ENCODE data around the gene SUPT3H. TPM values are rescaled to one million over a fixed set of nuclear protein-coding genes. Genes with fewer than 3 reads are reported as not detected.
"Not testable (repeated sequence)": the region's sequence is repeated elsewhere in the genome, so short reads cannot be mapped to it uniquely, and the experiment has no call there.

SUPT3H gene
- total RNA-seq, 2 donors from 2014 or later = 2.0 to 2.8 TPM

DNA sequence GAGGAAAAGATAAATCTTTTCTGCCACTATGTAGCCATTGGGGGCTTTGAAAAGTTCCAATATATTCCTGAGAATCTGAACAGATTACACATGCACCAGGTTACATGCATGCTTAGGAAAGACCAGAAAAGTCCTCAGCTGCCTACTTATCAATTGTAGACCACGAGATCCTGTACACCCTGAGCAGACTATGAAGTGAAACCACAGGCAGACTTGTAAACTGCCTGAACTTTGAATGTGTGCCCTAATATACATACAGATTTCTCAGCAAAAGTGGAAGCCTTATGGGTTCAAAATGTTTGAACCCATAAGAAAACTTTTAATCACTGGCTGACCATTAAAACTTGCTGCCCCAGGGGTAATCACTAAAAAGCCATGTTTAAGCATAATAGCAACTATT is 323.1 kb downstream of the SUPT3H start:
- intact Hi-C loops (cut with DNase I, micrococcal nuclease) = no loop called here
- no peak for DNase-seq

GRCh38 chr6:45052325-45052724 is 325.4 kb downstream of the SUPT3H start:
- no peak for DNase-seq
- intact Hi-C loops (cut with DNase I, micrococcal nuclease) = no loop called here
- ATAC-seq = no peak

More for the DNA sequence above, 323.1 kb downstream of the SUPT3H start:
- no peak for ATAC-seq

GRCh38 chr6:45049188-45049843 is 328.4 kb downstream of the SUPT3H start:
- ATAC-seq = no peak
- DNase-seq = no peak
- intact Hi-C loops (cut with DNase I, micrococcal nuclease) = no loop called here

GRCh38 chr6:45047573-45047972 is 330.2 kb downstream of the SUPT3H start:
- intact Hi-C loops (cut with DNase I, micrococcal nuclease) = no loop called here
- ATAC-seq (no peak), DNase-seq (no peak)

DNA sequence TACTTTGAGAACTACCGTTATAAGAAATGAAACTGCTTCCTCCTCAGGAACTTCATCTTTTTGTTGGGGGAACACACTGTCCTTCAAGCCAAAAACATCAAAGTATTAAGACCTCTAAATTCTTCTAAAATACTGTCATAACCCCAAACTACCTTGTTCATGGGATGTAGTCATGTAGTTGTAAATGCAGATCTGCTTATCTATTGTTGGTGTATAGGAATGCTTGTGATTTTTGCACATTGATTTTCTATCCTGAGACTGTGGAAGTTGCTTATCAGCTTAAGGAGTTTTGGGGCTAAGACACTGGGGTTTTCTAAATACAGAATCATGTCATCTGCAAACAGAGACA is 332.5 kb downstream of the SUPT3H start:
- ATAC-seq (no peak), DNase-seq (no peak)
- intact Hi-C loops (cut with DNase I, micrococcal nuclease) = no loop called here

GRCh38 chr6:45044510-45045252 is 333.1 kb downstream of the SUPT3H start:
- ATAC-seq = no peak
- no peak for DNase-seq
- intact Hi-C loops (cut with DNase I, micrococcal nuclease) = no loop called here

- DNase-seq = no peak
- ATAC-seq = no peak
- intact Hi-C loops (cut with DNase I, micrococcal nuclease) = no loop called here
Measured at GRCh38 chr6:45044086-45044485, 333.6 kb downstream of the SUPT3H start.

DNA sequence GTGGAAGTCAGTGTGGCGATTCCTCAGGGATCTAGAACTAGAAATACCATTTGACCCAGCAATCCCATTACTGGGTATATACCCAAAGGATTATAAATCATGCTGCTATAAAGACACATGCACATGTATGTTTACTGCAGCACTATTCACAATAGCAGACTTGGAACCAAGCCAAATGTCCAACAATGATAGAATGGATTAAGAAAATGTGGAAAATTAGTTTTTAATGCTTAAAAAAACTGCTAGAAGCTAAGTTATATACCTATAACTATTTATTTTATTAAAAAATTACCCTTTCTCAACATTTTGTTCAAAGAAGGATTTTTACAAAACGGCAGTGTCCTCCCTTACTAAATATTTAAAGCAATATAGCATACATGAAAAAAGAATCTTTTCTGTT is 335.1 kb downstream of the SUPT3H start:
- DNase-seq; ATAC-seq; intact Hi-C loops (cut with DNase I, micrococcal nuclease): not testable (repeated sequence)

- intact Hi-C loops (cut with DNase I, micrococcal nuclease) = no loop called here
- ATAC-seq (no peak), DNase-seq (no peak)
Measured at GRCh38 chr6:45038226-45038625, 339.5 kb downstream of the SUPT3H start.

DNA sequence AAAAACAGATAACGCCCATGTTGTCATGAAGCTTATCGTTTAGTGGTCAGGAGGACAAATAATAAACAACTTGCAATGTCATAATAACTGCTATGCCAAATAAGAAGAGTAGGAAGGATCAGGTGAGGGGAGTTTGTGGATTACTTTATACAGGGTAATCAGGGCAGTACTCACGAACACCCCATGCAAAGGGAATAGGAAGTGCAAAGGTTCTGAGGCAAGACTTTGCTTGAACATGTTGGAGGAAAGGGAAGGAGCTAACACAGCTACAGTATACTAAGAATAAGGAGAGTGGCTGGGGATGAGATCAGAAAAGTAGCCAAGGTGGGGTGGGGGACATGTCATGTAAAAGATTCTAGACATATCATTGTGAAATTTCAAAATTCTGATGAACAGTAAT is 341.6 kb downstream of the SUPT3H start:
- intact Hi-C loops (cut with DNase I, micrococcal nuclease) = no loop called here
- ATAC-seq (no peak), DNase-seq (no peak)

- ATAC-seq (no peak), DNase-seq (no peak)
- intact Hi-C loops (cut with DNase I, micrococcal nuclease) = no loop called here
Measured at GRCh38 chr6:45032426-45032825, 345.3 kb downstream of the SUPT3H start.

GRCh38 chr6:45031601-45032000 is 346.1 kb downstream of the SUPT3H start:
- intact Hi-C loops (cut with DNase I, micrococcal nuclease) = no loop called here
- ATAC-seq (no peak), DNase-seq (no peak)

DNA sequence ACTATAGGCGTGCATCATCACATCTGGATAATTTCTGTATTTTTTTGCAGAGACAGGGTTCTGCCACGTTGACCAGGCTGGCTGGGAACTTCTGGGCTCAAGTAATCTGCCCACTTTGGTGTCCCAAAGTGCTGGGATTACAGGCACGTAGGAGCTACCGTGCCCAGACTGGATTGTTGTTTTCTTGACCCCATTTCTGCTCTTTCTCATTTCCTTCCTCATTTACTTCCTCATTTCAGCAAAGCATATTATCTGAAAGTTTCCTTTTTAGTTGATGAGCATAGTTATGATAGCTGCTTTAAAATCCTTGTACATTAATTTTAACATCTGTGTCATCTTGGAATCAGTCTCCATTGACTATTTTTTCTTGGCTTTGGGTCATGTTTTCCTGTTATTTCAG is 350.6 kb downstream of the SUPT3H start:
- no peak for ATAC-seq
- DNase-seq = no peak
- intact Hi-C loops (cut with DNase I, micrococcal nuclease) = no loop called here

DNA sequence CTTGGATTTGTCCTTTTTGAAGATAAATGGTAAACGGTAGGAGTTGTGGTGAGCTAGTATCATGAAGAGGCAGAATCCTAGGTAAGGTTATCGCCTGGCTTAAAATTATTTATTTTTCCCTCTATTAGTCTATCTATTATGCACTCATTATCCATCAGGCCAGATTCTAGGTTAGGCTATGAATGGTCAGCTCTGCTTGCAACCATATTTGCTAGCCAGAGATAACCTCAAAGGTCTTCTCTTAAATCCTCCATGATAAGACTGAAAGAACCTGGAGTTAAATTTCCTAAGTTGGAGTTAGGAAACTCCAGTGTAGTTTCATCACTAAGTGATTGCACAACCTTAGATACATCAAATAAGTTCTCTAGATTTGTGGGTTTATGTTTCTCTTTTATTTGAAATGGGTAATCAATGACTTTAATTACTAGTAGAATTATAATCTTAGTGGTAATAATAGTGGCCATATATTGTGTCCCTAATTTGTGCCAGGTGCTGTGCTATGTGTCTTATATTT is 351.7 kb downstream of the SUPT3H start:
- no peak for ATAC-seq
- intact Hi-C loops (cut with DNase I, micrococcal nuclease) = no loop called here

GRCh38 chr6:45024610-45025009 is 353.1 kb downstream of the SUPT3H start:
- no peak for DNase-seq
- intact Hi-C loops (cut with DNase I, micrococcal nuclease) = no loop called here

More for the DNA sequence above, 351.7 kb downstream of the SUPT3H start:
- no peak for DNase-seq

DNA sequence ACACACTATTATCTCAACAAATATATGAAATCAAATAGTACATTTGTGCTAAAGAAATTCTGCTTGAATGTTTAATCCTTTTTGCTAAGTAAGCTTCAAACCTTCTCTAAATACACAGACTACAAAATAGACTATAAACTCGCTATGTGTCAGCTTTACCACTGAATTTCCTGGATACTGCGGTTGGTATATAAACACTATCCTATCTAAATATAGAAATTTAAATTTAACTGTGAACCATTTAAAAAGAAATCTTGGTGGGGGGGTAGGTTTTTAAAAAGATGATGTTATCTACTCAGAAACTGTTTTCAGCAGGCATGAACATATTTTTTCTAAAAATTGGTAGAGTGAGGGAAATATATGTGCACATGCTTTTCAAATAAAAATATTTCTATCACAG is 356.1 kb downstream of the SUPT3H start:
- DNase-seq (no peak), ATAC-seq (no peak)
- intact Hi-C loops (cut with DNase I, micrococcal nuclease) = no loop called here

More at GRCh38 chr6:45024610-45025009, 353.1 kb downstream of the SUPT3H start:
- ATAC-seq = no peak

DNA sequence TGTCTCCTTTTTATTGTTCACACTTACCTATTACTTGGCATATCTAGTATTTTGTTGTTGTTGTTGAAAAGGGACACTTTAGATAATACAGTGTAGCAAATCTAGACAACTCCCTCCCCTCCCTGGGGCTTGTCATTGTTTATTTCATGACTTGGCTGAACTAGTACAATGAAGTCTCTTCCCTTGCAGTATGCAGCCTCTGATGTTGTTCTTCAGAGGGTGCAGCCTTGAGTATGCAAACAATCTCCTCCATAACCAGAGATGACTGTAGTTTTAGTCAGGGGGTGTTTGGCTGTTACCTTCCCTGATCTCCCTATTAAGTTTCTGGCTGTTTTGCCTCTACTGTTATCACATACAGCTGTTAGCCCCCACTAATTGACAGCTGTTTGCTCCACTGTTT is 365.0 kb downstream of the SUPT3H start:
- intact Hi-C loops (cut with DNase I, micrococcal nuclease) = no loop called here
- ATAC-seq (no peak), DNase-seq (no peak)

DNA sequence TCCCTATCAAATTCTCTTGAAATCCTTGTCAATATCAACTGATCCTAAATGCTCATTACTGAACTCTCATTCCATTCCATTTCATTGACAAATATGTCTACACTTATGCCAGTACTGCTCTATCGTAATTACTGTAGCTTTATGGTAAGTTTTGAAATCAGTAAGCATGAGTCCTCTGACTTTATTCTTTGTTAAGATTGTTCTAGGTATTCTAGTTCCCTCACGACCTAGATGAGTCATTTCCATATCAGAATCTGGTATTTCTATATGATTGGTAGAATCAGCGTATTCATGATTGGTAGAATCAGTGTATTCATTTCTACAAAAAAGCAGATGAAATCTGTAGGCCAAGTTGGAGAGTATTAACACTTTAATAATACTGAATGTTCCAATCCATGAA is 368.2 kb downstream of the SUPT3H start:
- no peak for DNase-seq
- ATAC-seq = no peak
- intact Hi-C loops (cut with DNase I, micrococcal nuclease) = no loop called here

DNA sequence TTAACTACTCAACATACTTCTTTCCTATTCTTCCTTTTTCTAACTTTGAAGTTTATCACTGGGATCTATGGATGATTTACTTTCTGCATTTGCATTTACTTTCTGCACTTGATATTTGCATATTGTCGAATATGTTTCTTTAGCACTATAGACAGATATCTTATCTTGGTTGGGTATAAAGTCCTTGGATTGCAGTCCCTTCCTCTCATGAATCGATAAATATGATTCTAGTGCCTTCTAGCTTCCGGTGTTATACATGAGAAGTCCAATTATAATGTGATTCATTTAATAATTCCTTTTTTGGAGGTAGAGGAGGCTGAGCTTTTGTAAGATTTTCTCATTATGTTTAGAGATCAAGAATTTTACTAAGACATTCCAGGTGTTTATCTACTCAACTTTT is 370.8 kb downstream of the SUPT3H start:
- intact Hi-C loops (cut with DNase I, micrococcal nuclease) = no loop called here
- ATAC-seq (no peak), DNase-seq (no peak)

DNA sequence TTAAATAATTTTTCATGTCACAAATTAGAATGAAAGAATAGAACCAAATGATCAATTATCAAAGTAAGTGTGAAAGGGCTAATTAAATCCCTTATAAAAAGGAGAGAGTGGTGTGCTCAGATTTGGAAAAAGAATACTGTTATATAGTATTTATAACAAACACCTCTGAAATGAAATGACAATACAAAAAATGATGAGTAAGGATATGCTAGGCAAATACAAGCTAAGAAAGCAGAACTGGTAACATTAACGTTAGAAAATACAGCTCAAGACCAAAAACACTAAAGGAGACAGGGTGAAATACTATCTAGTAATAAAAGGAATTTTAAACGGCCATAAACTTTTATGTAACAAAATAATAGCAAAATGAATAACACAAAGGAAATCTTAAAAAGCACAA is 373.8 kb downstream of the SUPT3H start:
- intact Hi-C loops (cut with DNase I, micrococcal nuclease) = no loop called here
- ATAC-seq (no peak), DNase-seq (no peak)

DNA sequence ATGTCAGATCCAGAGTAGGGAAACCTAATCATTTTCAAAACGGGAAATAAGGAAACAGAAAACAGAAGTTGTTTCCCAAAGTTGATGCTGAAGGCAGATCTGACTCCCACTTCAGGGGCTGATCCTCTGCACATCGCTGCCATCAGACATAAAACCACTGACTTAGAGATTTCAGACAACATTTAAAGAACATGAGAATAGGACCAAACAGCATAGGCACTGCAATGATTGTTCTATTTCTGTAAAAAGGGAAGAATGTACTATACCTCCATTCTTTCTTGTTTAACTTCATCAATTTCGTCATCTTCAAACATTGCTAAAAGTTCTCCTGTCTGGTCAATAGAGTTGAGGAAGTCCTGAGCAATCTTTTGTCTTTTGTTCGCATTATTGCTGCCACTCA is 374.3 kb downstream of the SUPT3H start:
- no peak for ATAC-seq
- no peak for DNase-seq
- intact Hi-C loops (cut with DNase I, micrococcal nuclease) = no loop called here
